Middle frontal gyrus (tissue), 1 donor: ENCODE data around the gene PLCB1.
"Not testable (repeated sequence)": the region's sequence is repeated elsewhere in the genome, so short reads cannot be mapped to it uniquely, and the experiment has no call there.

ENCODE experiments used
- DNase-seq: peaks from one replicate; pipeline ENCODE4 v3.0.0-alpha.2; 2015; ENCODE audit warnings: low spot score; ENCODE audit errors: extremely low spot score

Gene PLCB1

GRCh38 chr20:8435285-8436035, 303.4 kb downstream of the PLCB1 start:
- DNase-seq, result no peak

DNA sequence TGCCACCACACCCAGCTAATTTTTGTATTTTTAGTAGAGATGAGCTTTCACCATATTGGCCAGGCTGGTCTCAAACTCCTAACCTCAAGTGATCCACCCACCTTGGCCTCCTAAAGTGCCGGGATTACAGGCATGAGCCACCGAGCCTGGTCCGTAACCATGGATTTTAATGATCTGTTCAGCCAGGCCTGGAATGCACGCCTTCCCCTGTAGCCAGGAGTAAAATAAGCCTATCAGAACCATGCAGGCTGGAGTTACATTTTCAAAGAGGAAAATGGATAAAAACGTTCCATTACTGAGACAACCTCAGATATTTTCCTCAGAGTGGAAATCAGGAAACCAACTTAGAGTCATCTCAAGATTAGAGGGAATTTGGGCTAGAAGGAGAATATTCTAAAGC, 304.9 kb downstream of the PLCB1 start:
- not testable (repeated sequence) for DNase-seq

DNA sequence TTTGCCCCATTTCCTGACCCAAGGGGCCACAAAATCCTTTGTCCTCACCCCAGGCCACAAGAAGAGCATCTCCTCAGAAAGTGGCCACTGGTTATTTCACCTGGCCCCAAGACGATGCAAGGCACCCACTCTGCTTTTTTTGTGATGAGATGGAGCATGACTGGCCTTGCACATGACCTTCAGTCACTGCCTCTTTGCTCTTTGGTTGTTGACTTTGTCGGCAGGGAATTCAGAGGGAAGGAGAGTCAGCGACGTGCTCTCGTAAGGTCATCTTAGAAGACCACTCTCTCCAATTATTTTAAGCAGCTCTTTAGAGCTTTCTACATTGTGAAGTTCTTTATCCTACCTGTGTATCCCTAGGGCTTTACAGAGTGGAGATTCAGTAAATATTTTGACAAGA, 306.7 kb downstream of the PLCB1 start:
- DNase-seq, result no peak

DNA sequence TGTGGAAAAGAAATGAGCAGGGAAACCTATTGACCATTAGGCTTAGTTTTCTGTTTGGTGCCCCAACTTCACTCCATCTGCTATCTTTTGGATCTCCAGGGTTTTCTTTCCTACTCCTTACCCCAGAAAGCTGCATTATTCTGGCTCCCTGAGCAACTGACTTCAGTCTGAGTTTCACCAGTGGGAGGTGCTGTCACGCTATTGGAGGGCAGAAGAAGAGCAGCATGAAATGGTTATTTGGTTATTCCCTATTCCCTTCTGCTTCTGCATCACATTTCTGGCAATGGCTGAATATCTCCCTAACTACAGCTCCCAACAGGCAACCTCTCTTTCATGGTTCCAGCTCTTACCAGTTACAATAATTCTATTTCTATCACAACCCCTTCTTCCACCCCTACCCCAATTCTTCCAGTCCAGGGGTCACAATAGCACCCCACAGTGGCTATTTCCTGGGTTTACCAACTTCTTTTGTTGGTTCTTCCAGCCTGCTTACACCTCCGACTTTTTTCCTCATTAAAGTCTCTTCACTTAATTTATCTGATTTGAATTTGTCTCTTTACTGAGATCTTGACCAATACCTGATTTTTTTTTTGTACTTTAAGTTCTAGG, 311.5 kb downstream of the PLCB1 start:
- DNase-seq, result no peak

GRCh38 chr20:8447262-8448120, 315.4 kb downstream of the PLCB1 start:
- DNase-seq, result no peak

- DNase-seq, result peak; percentile 65
These were observed 317.1 kb downstream of the PLCB1 start for GRCh38 chr20:8449123-8449522.

- DNase-seq, result no peak
These were observed 322.2 kb downstream of the PLCB1 start for GRCh38 chr20:8454137-8454712.

DNA sequence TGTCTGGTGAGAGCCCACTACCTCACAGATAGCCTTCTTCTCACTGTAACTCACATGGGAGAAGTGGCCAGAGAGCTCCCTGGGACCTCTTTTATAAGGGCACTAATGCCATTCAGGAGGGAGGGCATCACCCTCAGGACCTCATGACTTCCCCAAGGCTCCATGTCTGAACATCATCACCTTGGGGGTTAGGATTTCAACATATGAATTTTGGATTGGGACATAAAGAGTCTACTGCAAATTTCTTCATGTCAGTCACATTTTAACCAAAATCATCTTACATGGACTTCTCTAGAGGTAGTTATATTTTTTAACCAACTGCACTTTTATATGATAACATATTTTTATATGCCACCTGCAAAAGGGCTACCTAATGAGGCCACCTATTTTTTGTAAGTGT, 324.7 kb downstream of the PLCB1 start:
- no peak for DNase-seq

DNA sequence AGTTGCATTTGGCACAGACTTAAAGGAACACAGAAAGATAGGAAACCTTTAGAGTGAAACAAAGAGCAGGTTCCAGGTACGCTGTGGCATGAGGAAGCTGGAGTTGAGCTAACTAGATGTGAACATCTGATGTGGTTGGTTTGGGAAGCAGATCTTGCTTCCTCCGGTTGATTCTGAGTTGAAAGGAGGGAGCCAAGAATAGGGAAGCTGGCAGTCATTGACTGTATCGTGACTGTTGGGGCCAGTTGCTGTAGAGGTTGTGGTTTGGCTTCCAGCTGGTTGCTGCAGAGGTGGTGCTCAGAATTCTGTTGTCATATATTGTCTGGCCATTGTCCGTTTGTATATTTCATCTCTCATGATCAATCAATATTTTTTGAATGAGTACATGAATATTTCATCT, 325.9 kb downstream of the PLCB1 start:
- DNase-seq, result no peak

GRCh38 chr20:8461186-8461585, 329.1 kb downstream of the PLCB1 start:
- DNase-seq, result no peak

DNA sequence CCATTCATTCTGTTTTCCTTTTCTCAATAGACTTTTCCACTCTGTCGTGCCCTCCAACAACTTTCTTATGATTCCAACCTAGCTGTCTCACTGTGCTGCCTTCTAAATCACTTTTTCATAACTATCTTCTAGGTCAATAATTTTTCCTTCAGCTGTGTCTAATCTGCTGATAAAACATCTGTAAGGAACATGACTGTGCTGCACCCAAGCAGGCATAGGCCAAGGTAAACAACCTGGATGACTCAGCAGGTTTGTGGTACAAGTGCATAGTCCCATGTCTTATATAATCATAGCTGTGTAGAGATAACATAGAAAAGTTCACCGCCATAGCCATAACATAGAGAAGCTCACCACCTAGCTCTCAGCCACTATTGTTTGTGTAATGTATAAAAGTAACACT, 332.3 kb downstream of the PLCB1 start:
- DNase-seq, result no peak

DNA sequence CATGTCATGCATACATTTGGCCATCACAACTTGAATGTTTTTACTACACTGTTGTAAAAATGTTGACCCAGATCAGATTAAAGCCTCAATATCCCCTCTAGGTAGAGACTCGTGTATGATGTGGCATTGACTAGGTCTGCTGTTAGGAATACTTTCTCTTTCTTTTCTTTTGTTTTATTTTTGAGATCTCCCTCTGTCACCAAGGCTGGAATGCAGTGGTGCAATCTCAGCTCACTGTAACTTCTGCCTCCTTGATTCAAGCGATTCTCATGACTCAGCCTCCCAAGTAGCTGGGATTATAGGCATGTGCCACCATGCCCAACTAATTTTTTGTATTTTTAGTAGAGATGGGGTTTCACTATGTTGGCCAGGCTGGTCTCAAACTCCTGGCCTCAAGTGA, 334.7 kb downstream of the PLCB1 start:
- DNase-seq, result not testable (repeated sequence)

- no peak for DNase-seq
These were observed 338.1 kb downstream of the PLCB1 start for GRCh38 chr20:8470156-8470555.

GRCh38 chr20:8471465-8471864, 339.4 kb downstream of the PLCB1 start:
- no peak for DNase-seq

GRCh38 chr20:8473459-8473858, 341.4 kb downstream of the PLCB1 start:
- no peak for DNase-seq

GRCh38 chr20:8474027-8474668, 342.1 kb downstream of the PLCB1 start:
- no peak for DNase-seq

- no peak for DNase-seq
These were observed 344.0 kb downstream of the PLCB1 start for GRCh38 chr20:8476021-8476420.

DNA sequence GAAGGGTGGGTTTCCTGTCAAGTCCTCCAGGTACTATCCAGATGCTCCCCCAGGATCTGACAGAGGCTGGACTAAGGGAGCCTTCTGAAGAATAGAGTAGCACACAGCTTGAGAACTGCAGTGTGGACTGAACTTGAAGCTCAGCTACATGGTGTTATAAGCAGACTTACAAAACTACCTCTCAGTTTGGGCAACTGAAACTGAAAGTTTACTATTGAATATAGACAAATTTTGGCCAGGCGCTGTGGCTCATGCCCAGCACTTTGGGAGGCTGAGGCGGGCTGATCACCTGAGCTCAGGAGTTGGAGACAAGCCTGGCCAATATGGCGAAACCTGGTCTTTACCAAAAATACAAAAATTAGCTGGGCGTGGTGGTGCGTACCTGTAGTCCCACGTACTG, 348.5 kb downstream of the PLCB1 start:
- no peak for DNase-seq

DNA sequence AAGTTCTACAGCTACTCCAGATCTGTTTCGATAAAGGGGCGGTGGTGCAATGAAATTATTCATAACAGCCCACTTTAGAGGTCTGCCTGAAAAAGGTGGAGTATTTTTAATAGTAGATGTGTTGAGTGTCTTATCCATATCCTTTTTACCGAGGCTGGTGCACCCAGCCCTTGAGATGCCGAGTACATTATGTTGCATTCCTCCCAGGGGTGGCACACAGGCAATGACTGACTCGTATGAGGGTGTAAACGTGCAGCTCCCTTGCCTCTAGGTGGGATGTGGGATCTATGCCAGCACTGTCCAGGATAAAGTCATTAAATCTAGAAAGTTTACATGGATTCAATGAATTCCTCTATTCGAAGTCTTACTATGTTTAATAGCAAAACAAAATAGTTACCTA, 355.6 kb downstream of the PLCB1 start:
- DNase-seq, result no peak

- no peak for DNase-seq
These were observed 357.2 kb downstream of the PLCB1 start for GRCh38 chr20:8489094-8489883.
